Heart right ventricle (tissue), 16 donors: ENCODE measurements around the gene KBTBD4. TPM values are rescaled to one million over a fixed set of nuclear protein-coding genes. Genes with fewer than 3 reads are reported as not detected.
A peak's percentile ranks its signal among the peaks of the same experiment; 100 is the strongest.

Source experiments
- ATAC-seq, 8 donors: fragments of 200-7000 bp; cut with Tn5 transposase; one replicate each; pipeline ENCODE4 v1.9.1; 2020; ENCODE audit warnings: mild to moderate bottlenecking in 8 of 8, moderate library complexity in 8 of 8, moderate number of reproducible peaks in 1 of 8
- DNase-seq, 2 donors: peaks; one replicate each; pipeline ENCODE4 v3.0.0-alpha.2; 2020
- H3K27ac ChIP-seq, 10 donors: fragments of 200-600 bp; sonication (generic) in 2 of 10; one replicate each; pipeline versions ENCODE4 v1.5.0 to v1.8.0; 2020 to 2022; ENCODE audit warnings: mild to moderate bottlenecking in 3 of 10
- H3K27me3 ChIP-seq, 7 donors: fragments of 200-600 bp; one replicate each; pipeline ENCODE4 v1.8.0; 2021 to 2022; ENCODE audit warnings: mild to moderate bottlenecking in 2 of 7
- H3K36me3 ChIP-seq, 9 donors: fragments of 200-600 bp; sonication (generic) in 1 of 9; one replicate each; pipeline versions ENCODE4 v1.5.0 to v1.8.0; 2020 to 2022; ENCODE audit warnings: mild to moderate bottlenecking in 2 of 9
- H3K4me1 ChIP-seq, 9 donors: fragments of 200-600 bp; sonication (generic) in 1 of 9; one replicate each; pipeline versions ENCODE4 v1.5.0 to v1.8.0; 2020 to 2022; ENCODE audit warnings: mild to moderate bottlenecking in 4 of 9
- H3K4me3 ChIP-seq, 10 donors: fragments of 200-600 bp; sonication (generic) in 2 of 10; one replicate each; pipeline versions ENCODE4 v1.5.0 to v1.8.0; 2020 to 2022; ENCODE audit warnings: mild to moderate bottlenecking in 7 of 10, moderate library complexity in 2 of 10
- H3K9me3 ChIP-seq, 11 donors: fragments of 200-600 bp in 10 of 11; sonication (generic) in 2 of 11; one replicate each; pipeline versions ENCODE4 v1.5.0 to v1.8.0; 2013 to 2022; ENCODE audit warnings: mild to moderate bottlenecking in 2 of 11, control low read depth in 1 of 11, moderate library complexity in 1 of 11
- WGBS, 2 donors: extraction: QIAGEN DNeasy Blood & Tissue Kit; methylation state at CpG; one replicate each; pipeline ENCODE4 v1.1.7; 2013; ENCODE audit warnings: inconsistent platforms in 1 of 2; 5-methylcytosine and 5-hydroxymethylcytosine counted together
- intact Hi-C, 10 donors: fragments of 100-400 bp; cut with DNase I; formaldehyde crosslinking; loops; one replicate each; pipeline versions ENCODE4 v1.11.1 to v1.14.2; 2022
- polyA plus RNA-seq, 2 donors: library from polyadenylated mRNA; stranded (reverse); fragments of 200-250 nt; gene quantifications; one replicate each; pipeline ENCODE4 v1.2.3, GENCODE V29; 2013
- total RNA-seq, 10 donors: library from RNA; stranded (reverse); fragmentation: NEBNext Ultra II Directional in 3 of 10; extraction: Animal tissue kit (Norgen Biotek cat#: 25700) in 3 of 10; gene quantifications; one replicate each; pipeline versions ENCODE4 v1.2.1 to v1.2.4, GENCODE V29; 2021 to 2023
- TF ChIP-seq, protein P1 (sequence below), 9 donors: fragments of 200-600 bp; sonication (generic) in 2 of 9; IDR thresholded peaks; one replicate each; pipeline versions ENCODE4 v1.5.0 to v1.8.0; 2021 to 2022; ENCODE audit warnings: antibody characterized with exemption in 9 of 9, mild to moderate bottlenecking in 5 of 9, moderate library complexity in 1 of 9
- donor health status: Arrhythmogenic right ventricular cardiomyopathy.
- donor health status: ischemic (EF 13 %, LVEDD 7.1; RV severe dilation, severe dysfunction).
- donor health status: healthy with polysubstance abuse.
- donor health status: DM: no; HTN: yes; CAD: no.
- donor health status: DM: no; HTN: no; CAD: no.
- donor health status: ischemic (EF 25% LVEDD 6.9; RV normal size, moderate dysfunction).
- donor health status: ischemic (EF 25% LVEDD 5.7; RV mildly dilated, moderate dysfunction).
- donor health status: healthy.
- donor health status: DM: yes; HTN: yes; CAD: no.
- donor health status: Ischemic cardiomyopathy.
- donor health status: ischemic (EF 35%, LVEDD 5.7; RV mildly dilated, moderate dysfunction).
- donor health status: nonischemic (EF 11% LVEDD 7.7; RV severe dilation, severe dysfunction).
- donor health status: DM: yes; HTN: yes; CAD: no.
- donor health status: PGD.
- donor health status: ischemic (EF 29% LVEDD 5.4; RV normal size, mild dysfunction).
- donor health status: nonischemic (EF 23%, LVEDD 6.1; RV moderate dilation, normal function).

The KBTBD4 gene
- total and polyA plus RNA-seq, 12 donors = 3.1 to 21.0 (median 16.0) TPM

DNA sequence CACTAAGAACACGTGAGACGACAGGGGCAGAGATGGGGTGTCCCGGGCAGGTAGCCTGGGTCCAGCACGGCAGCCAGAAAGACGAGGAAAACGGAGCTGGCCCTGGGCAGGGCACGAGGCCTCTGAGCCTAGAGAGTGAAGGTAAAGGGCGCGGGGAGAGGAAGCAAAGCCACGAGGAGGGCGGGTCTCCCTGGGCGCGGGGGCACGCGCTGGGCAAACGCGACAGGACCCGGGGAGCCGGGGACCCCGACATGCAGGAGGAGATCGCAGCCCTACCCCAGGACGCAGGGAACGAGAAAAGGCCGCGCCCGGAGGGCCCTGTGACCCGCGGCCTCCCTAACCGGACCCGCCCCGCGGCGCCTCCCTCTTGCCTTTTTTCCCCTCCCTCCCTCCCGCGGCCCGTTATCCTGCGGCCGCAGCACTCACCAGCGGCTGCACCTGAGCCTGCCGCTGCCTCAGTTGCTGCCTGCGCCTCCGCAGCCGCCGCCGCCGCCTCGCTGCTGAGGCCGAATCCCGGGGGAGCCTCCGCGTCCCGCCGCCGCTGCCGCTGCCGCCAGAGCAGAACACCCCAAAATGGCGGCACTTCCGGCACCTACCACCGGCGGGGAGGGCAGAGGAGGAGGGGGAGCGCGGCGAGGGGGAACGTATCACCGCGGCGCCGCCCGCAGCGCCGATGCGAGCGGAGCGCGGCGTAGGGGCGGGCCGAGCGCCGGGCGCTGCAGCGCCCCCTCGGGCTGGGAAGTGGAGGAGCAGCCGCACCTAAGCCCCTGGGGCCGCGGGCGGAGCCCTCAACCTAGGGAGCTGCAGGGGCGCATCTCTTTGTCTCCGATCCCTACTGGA, 26.0 kb downstream of the KBTBD4 start, which contains the start of gene CELF1:
CELF1 (minus strand) TSS at position 567 of the 840 bp plus-strand sequence. CDS start 53,609 bp downstream, outside the sequence.
- peak; percentile 98 to 100 (median 98) for ATAC-seq
- WGBS, 2 donors = 0% methylated on average over 59 to 89 of the region's 89 CpGs
- H3K4me3 ChIP-seq = peak within 1 kb of the TSS; percentile 83 to 99 (median 94)
- peak; percentile 91 to 92 for DNase-seq
- no peaks in the 10 kb centered on the region for H3K9me3 ChIP-seq
- intact Hi-C loops = loop anchor here in 5 of 10 donors (5.0 to 10.0 kb wide), 3 partner anchors 35 to 85 kb away; no protein-coding TSS in a partner anchor
- TF ChIP-seq, protein P1, sequence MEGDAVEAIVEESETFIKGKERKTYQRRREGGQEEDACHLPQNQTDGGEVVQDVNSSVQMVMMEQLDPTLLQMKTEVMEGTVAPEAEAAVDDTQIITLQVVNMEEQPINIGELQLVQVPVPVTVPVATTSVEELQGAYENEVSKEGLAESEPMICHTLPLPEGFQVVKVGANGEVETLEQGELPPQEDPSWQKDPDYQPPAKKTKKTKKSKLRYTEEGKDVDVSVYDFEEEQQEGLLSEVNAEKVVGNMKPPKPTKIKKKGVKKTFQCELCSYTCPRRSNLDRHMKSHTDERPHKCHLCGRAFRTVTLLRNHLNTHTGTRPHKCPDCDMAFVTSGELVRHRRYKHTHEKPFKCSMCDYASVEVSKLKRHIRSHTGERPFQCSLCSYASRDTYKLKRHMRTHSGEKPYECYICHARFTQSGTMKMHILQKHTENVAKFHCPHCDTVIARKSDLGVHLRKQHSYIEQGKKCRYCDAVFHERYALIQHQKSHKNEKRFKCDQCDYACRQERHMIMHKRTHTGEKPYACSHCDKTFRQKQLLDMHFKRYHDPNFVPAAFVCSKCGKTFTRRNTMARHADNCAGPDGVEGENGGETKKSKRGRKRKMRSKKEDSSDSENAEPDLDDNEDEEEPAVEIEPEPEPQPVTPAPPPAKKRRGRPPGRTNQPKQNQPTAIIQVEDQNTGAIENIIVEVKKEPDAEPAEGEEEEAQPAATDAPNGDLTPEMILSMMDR (IDR thresholded peaks at IDR 0.05) = peak; percentile 84 to 99 (median 94)
- no peaks in the 10 kb centered on the region for H3K27me3 ChIP-seq
- peaks cover 4 to 48% (median 42%) of the 10 kb centered on the region in 9 donors for H3K4me1 ChIP-seq
- H3K36me3 ChIP-seq = peaks cover 0 to 5% (median 0%) of the 10 kb centered on the region in 9 donors
- peak within 1 kb of the TSS; percentile 82 to 97 (median 94) for H3K27ac ChIP-seq

DNA sequence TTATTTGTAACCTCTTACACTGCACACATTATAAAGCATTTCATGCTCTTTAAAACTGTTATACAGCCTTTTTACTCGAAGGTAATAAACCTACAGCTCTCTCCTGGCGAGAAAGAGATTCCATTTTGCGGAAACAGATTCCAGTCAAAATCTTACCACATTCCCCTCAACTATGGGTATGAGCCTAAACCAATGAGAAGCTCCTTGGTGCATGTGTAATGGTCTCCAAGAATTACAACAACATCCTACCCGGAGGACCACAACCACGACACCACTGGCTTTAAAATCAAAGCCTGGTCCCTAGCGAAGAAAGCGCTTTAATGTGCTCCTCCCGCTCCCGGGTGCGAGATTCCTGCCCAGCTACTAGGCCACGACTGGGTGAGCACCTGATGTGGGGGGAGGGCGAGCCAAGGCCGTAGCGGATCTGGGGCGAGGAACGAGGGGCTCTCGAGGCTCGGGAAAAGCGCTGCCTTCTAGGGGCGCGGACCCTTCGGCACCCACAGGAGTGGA, 26.7 kb downstream of the KBTBD4 start:
- ATAC-seq (peak; percentile 2 to 39 (median 12)), DNase-seq (peak in 1 of 2 donors; percentile 19)
- WGBS, 2 donors = 3 to 5% methylated on average over 22 of the region's 22 CpGs
- no peaks in the 10 kb centered on the region for H3K9me3 ChIP-seq
- H3K4me3 ChIP-seq = peak overlapping the region; percentile 83 to 99 (median 94)
- H3K4me1 ChIP-seq = peaks cover 4 to 55% (median 45%) of the 10 kb centered on the region in 9 donors
- peaks cover 0 to 5% (median 0%) of the 10 kb centered on the region in 9 donors for H3K36me3 ChIP-seq
- no peaks in the 10 kb centered on the region for H3K27me3 ChIP-seq
- H3K27ac ChIP-seq = peak overlapping the region; percentile 82 to 97 (median 94)
- intact Hi-C loops = loop anchor here in 5 of 10 donors (5.0 to 10.0 kb wide), 3 partner anchors 35 to 85 kb away; no protein-coding TSS in a partner anchor
- TF ChIP-seq, protein P1 (IDR thresholded peaks at IDR 0.05) = no peak

DNA sequence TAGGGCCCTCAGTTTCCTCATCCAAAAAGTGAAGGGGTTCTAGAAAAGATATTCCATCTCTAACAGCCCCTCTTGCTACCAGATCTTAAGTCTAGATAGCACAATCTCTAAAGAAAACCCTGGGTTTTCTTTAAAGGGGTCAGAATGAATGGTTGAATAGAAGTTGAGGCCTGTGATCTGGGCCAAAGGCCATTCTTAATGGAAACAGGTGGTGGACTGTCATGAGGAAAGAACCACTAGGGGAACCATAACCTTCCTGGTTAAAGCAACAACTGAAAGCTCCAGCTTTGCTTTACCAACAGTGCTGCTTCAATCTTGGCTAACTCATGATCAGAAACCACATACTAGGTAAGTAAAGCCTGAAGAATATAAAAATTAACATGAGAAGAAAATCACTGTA, 27.7 kb downstream of the KBTBD4 start:
- Histone ChIP-seq H3K27ac (peak overlapping the region in 3 of 10 donors; percentile 6 to 97 (median 96)), H3K4me3 (peak overlapping the region in 8 of 10 donors; percentile 83 to 99 (median 94)), H3K9me3 (no peaks in the 10 kb centered on the region), H3K36me3 (peaks cover 0 to 5% (median 0%) of the 10 kb centered on the region in 9 donors), H3K27me3 (no peaks in the 10 kb centered on the region), H3K4me1 (peaks cover 4 to 62% (median 45%) of the 10 kb centered on the region in 9 donors)
- DNase-seq (no peak), ATAC-seq (no peak)
- intact Hi-C loops = loop anchor here in 5 of 10 donors (5.0 to 10.0 kb wide), 3 partner anchors 34 to 84 kb away; no protein-coding TSS in a partner anchor
- TF ChIP-seq, protein P1 (IDR thresholded peaks at IDR 0.05) = peak in 4 of 9 donors; percentile 24 to 41 (median 35)
